CD1c-positive myeloid dendritic cell (primary cell): ENCODE data around the gene GALNT2.

Experiments used
- DNase-seq: peaks from one replicate; pipeline ENCODE4 v3.0.0-alpha.2; 2016; ENCODE audit errors: extremely low spot score

The GALNT2 gene

GRCh38 chr1:230319014-230319747 lies 252.1 kb downstream of the GALNT2 start:
- DNase-seq, result no peak

- DNase-seq, result no peak
Observed at GRCh38 chr1:230320804-230321203, 253.8 kb downstream of the GALNT2 start.

GRCh38 chr1:230321341-230321740 lies 254.3 kb downstream of the GALNT2 start:
- no peak for DNase-seq

- DNase-seq, result no peak
Observed at GRCh38 chr1:230321741-230322420, 254.8 kb downstream of the GALNT2 start.

- no peak for DNase-seq
Observed at GRCh38 chr1:230322421-230322756, 255.4 kb downstream of the GALNT2 start.

- no peak for DNase-seq
Observed at GRCh38 chr1:230322967-230323547, 256.0 kb downstream of the GALNT2 start.

GRCh38 chr1:230323686-230324085 lies 256.6 kb downstream of the GALNT2 start:
- no peak for DNase-seq

- DNase-seq, result no peak
Observed at GRCh38 chr1:230326971-230327891, 260.2 kb downstream of the GALNT2 start.

- no peak for DNase-seq
Observed at GRCh38 chr1:230327892-230328284, 260.9 kb downstream of the GALNT2 start.

- DNase-seq, result no peak
Observed at GRCh38 chr1:230328342-230329015, 261.4 kb downstream of the GALNT2 start.

GRCh38 chr1:230330157-230330556 lies 263.1 kb downstream of the GALNT2 start:
- no peak for DNase-seq
